Adipocyte (in vitro differentiated cells): ENCODE measurements around the gene SSR1.

Experiments
- DNase-seq: peaks from one replicate; pipeline ENCODE4 v3.0.0-alpha.2; 2015; ENCODE audit warnings: low read depth
- H3K27me3 ChIP-seq: replicated peaks from 2 replicates; pipeline ENCODE4 v1.7.0; 2013; ENCODE audit warnings: mild to moderate bottlenecking, low read length, moderate library complexity; ENCODE audit not compliant: control insufficient read depth, insufficient read depth
- H3K36me3 ChIP-seq: 2 replicates; pipeline ENCODE4 v1.7.0; 2013; ENCODE audit warnings: low read length, mild to moderate bottlenecking, moderate library complexity; ENCODE audit not compliant: control insufficient read depth, insufficient read depth, severe bottlenecking
- H3K4me1 ChIP-seq: 2 replicates; pipeline ENCODE4 v1.7.0; 2013; ENCODE audit warnings: mild to moderate bottlenecking, low read length, moderate library complexity; ENCODE audit not compliant: control insufficient read depth, insufficient read depth
- H3K4me3 ChIP-seq: 2 replicates; pipeline ENCODE4 v1.7.0; 2013; ENCODE audit warnings: mild to moderate bottlenecking, low read length, moderate library complexity
- H3K9ac ChIP-seq: 2 replicates; pipeline ENCODE4 v1.7.0; 2013; ENCODE audit warnings: mild to moderate bottlenecking, low read length, moderate library complexity
- H3K9me3 ChIP-seq: 2 replicates; pipeline ENCODE4 v1.7.0; 2013; ENCODE audit warnings: mild to moderate bottlenecking, low read length, moderate library complexity; ENCODE audit not compliant: control insufficient read depth

Gene SSR1

GRCh38 chr6:7235712-7236305 lies 77.2 kb downstream of the SSR1 start:
- Histone ChIP-seq H3K9me3 (no peaks in the 10 kb centered on the region), H3K9ac (peak overlapping the region; percentile 23), H3K4me3 (no peak overlapping the region), H3K36me3 (peaks cover 59% of the 10 kb centered on the region), H3K27me3 (no peaks in the 10 kb centered on the region), H3K4me1 (peaks cover 27% of the 10 kb centered on the region)
- no peak for DNase-seq

GRCh38 chr6:7234547-7234946 lies 78.5 kb downstream of the SSR1 start:
- H3K9ac ChIP-seq, result no peak overlapping the region
- no peak overlapping the region for H3K4me3 ChIP-seq
- H3K9me3 ChIP-seq, result no peaks in the 10 kb centered on the region
- peaks cover 64% of the 10 kb centered on the region for H3K36me3 ChIP-seq
- peaks cover 27% of the 10 kb centered on the region for H3K4me1 ChIP-seq
- H3K27me3 ChIP-seq, result no peaks in the 10 kb centered on the region
- DNase-seq, result no peak

- Histone ChIP-seq H3K36me3 (peaks cover 81% of the 10 kb centered on the region), H3K4me1 (peaks cover 13% of the 10 kb centered on the region), H3K9me3 (no peaks in the 10 kb centered on the region), H3K27me3 (no peaks in the 10 kb centered on the region), H3K9ac (no peak overlapping the region), H3K4me3 (no peak overlapping the region)
- DNase-seq, result no peak
Measured at GRCh38 chr6:7232351-7232750, 80.6 kb downstream of the SSR1 start.

- DNase-seq, result no peak
- no peaks in the 10 kb centered on the region for H3K9me3 ChIP-seq
- no peak overlapping the region for H3K9ac ChIP-seq
- no peaks in the 10 kb centered on the region for H3K27me3 ChIP-seq
- peaks cover 89% of the 10 kb centered on the region for H3K36me3 ChIP-seq
- H3K4me3 ChIP-seq, result no peak overlapping the region
- peaks cover 7% of the 10 kb centered on the region for H3K4me1 ChIP-seq
Measured at GRCh38 chr6:7230956-7231713, 81.9 kb downstream of the SSR1 start.

GRCh38 chr6:7230327-7230691 lies 82.7 kb downstream of the SSR1 start:
- Histone ChIP-seq H3K36me3 (peaks cover 89% of the 10 kb centered on the region), H3K4me3 (no peak overlapping the region), H3K4me1 (no peaks in the 10 kb centered on the region), H3K27me3 (no peaks in the 10 kb centered on the region), H3K9ac (no peak overlapping the region), H3K9me3 (no peaks in the 10 kb centered on the region)
- no peak for DNase-seq

GRCh38 chr6:7229376-7230326 lies 83.3 kb downstream of the SSR1 start:
- Histone ChIP-seq H3K4me3 (no peak overlapping the region), H3K9me3 (no peaks in the 10 kb centered on the region), H3K9ac (no peak overlapping the region), H3K4me1 (no peaks in the 10 kb centered on the region), H3K36me3 (peaks cover 89% of the 10 kb centered on the region), H3K27me3 (no peaks in the 10 kb centered on the region)
- no peak for DNase-seq

GRCh38 chr6:7228662-7229375 lies 84.2 kb downstream of the SSR1 start:
- peaks cover 85% of the 10 kb centered on the region for H3K36me3 ChIP-seq

GRCh38 chr6:7224731-7225130 lies 88.3 kb downstream of the SSR1 start:
- H3K4me1 ChIP-seq, result peaks cover 12% of the 10 kb centered on the region
- no peak for DNase-seq
- H3K27me3 ChIP-seq, result no peaks in the 10 kb centered on the region
- no peak overlapping the region for H3K4me3 ChIP-seq
- H3K9me3 ChIP-seq, result no peaks in the 10 kb centered on the region
- no peak overlapping the region for H3K9ac ChIP-seq
- H3K36me3 ChIP-seq, result peaks cover 70% of the 10 kb centered on the region

More at GRCh38 chr6:7228662-7229375, 84.2 kb downstream of the SSR1 start:
- no peak overlapping the region for H3K9ac ChIP-seq
- no peaks in the 10 kb centered on the region for H3K27me3 ChIP-seq
- H3K4me1 ChIP-seq, result no peaks in the 10 kb centered on the region
- DNase-seq, result no peak
- H3K9me3 ChIP-seq, result no peaks in the 10 kb centered on the region
- H3K4me3 ChIP-seq, result no peak overlapping the region

- no peak for DNase-seq
- Histone ChIP-seq H3K4me3 (no peak overlapping the region), H3K9me3 (no peaks in the 10 kb centered on the region), H3K27me3 (no peaks in the 10 kb centered on the region), H3K4me1 (peaks cover 34% of the 10 kb centered on the region), H3K9ac (no peak overlapping the region), H3K36me3 (peaks cover 54% of the 10 kb centered on the region)
Measured at GRCh38 chr6:7222197-7222596, 90.8 kb downstream of the SSR1 start.

GRCh38 chr6:7219310-7219709 lies 93.7 kb downstream of the SSR1 start:
- H3K36me3 ChIP-seq, result peaks cover 56% of the 10 kb centered on the region
- H3K9ac ChIP-seq, result no peak overlapping the region
- DNase-seq, result peak; percentile 11
- no peak overlapping the region for H3K4me3 ChIP-seq
- H3K9me3 ChIP-seq, result no peaks in the 10 kb centered on the region
- peaks cover 43% of the 10 kb centered on the region for H3K4me1 ChIP-seq
- H3K27me3 ChIP-seq, result no peaks in the 10 kb centered on the region
